Medulla oblongata (tissue), 1 donor: ENCODE measurements around the gene PDGFB.
A peak's percentile ranks its signal among the peaks of the same experiment; 100 is the strongest.

Experiments used
- DNase-seq: peaks from one replicate; pipeline ENCODE4 v3.0.0-alpha.2; 2015; ENCODE audit errors: extremely low spot score

PDGFB gene

DNA sequence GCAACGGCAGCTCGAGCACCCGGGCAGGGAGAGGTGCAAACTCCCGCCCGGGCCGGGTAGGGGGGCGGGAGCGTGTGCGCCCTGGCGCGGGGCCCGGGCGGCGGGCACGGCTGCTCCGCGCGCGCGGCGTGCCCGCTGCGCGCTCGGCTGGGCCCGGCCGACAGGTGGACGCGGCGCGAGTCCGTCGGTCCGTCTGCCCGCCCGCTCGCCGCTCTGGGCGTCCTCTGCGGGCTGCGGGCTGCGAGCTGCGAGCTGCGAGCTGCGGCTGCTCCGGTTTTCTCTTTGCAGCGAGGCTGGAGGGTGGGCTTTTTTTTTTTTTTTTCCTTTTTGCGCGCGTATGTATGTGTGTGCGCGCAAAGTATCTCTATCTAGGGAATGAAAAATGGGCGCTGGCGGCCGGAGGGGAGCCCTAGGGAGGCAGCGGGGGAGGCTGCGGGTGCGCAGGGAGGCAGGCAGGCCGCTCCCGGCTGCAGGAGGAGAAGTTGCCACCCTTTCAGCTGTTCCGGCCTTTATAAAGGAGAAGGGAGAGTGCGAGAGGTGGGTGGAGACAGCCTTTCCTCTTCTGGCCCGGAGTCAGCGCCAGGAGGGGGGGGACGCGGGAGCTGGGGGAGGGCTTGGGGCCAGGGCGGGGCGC is at the start of gene PDGFB:
Gene PDGFB (minus strand): TSS at position 487 of the 634 bp plus-strand sequence. CDS start 1,019 bp downstream, outside the sequence.
- peak; percentile 64 for DNase-seq

DNA sequence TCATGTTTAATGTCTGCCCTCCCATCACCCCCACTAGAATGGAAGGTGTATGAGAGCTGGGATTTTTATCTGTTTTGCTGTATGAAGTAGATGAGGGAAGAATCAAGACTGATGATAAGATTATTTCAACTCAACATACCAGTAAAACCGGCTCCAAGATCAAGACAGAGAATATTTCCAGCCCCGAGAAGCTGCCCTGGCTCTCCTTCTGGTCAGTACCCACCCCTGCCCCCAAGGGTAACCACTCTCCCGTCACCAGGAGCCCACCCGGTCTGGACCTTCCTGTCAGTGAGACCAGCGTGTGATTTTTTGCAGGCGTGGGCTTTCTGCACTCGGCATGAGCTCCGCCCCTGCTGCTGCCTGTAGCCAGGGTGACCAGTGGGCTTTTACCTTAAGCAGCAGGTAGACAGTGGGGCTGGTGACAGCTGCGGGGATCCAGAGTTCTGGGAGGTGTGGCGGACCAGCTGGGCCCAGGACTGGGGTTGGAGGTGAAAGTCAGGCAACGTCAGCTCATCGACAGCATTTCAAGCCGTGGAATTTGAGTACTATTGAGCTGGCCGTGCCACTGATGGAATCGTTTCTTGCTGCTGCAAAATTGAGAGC is 49.1 kb upstream of the PDGFB start:
- no peak for DNase-seq

DNA sequence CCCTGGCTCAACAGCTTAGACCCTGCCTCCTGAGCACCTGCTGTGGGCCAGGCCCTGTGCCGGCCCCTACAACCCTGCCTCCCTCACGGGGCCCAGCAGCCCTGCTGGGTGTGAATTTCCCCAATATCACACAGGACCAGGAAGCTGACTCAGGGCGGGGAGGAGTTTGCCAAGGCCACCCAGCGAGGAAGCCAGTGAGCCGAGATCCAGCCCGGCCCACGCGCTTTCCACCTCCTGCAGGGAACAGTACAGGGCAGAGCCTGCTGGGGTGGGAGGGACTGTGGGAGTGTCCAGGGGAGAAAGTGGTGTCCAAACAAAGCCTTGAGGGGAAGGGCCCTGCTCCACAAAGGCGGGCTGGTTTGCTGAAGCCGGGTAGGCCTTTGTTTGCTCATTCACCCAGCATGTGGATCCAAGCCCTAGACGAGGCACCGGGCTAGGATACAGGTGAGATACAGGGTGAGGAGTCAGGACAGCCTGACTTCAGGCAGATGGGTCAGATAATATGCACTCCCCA is 47.8 kb upstream of the PDGFB start:
- DNase-seq = peak; percentile 74

DNA sequence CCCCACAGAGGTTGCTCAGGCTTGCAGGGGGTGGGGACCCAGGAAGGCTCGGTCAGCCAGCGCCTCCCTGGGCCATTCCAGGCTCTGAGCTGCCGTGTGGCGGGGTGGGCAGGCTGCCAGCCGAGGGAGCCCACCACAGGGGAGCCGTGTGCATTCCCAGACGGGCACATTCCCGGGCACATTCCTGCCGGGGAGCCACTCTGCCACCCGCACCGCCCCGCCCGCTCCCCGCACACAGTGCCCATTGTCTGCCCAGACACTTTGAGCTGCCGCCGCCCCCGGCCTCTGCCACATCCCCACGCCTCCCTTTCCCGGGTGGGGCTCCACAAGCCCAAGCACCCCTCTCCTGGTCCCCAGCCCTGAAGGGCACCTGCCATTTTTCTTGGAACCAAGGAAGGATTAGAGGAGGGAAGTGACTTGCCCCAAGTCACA is 47.3 kb upstream of the PDGFB start:
- no peak for DNase-seq

DNA sequence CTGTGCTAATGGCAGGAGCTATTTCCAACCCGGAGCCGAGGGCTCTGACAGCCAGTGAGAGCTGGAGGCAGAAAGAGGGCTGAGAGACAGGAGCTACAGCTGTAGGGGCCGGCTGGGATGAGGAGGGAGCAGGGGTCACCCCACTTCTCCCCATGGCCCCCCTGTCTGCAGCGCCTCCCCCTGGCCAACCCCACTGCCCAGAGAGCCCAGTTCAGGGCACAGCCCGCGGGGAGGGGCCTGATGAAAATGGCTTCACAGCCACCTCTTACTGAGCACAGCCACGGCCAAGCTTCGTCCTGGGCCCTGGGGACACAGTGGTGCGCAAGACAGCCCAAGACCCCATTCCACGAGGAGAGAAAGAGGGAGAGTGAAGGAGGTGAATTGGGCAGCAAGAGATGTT is 46.7 kb upstream of the PDGFB start:
- no peak for DNase-seq

DNA sequence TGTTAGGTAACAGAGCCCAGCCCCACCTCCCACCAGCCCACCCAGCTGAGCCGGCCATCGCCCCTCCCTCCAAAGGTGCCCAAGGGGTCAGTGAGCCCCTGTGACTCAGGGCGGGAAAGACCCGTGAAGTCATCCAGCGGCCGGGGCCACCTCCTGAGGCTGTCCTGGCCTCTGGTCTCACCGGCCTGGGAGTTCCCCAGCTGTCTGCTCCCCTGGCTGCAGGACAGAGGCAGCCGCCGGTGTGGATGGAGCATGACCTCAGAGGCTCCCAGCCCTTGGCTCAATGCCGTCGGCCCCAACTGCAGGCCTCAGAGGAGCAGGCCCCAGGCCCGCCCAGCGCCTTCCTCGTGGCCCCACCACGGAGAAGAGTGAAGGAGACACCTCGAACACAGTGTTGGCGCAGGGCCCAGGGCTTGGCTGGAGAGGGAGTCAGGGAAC is 46.0 kb upstream of the PDGFB start:
- DNase-seq = no peak

DNA sequence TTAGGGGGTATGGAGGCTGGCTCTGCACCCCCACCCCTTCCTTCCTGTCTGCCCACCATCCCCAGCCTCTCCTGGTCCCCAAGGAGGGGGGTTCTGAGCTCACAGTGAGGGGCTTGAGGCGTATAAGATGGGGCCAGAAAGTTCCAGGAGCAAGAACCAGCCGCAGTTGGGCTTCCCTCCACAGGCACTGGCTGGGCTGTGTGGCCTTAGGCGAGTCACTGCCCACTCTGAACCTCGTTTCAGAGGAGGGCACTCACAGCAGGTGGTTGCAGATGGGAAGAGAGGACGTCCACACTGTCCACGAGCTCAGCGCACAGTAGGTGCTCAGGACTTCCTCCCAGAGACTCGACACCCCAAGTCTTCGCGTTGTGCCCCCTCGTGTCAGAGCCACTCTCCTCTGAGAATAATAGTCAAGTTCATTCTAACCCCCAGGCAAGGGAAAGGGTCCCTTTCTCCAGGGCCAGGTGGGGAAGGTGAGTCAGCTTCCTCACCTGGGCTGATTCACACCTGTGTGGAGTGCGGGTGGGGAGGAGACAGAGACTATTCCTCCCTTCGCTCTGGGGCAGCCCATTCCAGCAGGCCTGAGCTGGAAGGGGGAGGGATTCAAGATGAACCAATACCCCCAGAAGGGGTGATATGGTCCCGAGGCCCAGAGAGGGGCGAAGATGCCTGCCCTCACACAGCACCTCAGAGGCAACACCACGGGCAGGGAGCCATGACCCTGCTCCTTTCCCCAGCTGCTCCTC is 45.4 kb upstream of the PDGFB start:
- no peak for DNase-seq

DNA sequence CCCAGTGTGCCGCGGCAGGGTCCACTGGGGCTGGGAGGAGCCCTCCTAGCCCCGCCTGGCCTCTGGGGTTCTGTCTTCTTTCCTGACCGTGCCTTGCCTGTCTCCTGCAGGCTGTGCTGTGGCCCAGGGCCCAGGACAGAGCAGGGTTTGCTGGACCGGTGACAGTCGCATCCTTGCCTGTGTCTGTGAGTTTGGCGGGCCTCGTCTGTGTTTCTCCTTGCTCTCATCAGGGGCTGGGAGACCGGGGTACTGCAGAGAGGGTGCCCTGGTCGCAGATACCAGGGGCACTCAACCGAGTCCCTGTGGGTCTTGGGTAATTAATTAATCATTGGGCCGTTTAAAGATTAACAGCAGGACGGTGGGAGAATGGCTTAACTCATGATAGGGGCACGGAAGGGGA is 44.8 kb upstream of the PDGFB start:
- no peak for DNase-seq

DNA sequence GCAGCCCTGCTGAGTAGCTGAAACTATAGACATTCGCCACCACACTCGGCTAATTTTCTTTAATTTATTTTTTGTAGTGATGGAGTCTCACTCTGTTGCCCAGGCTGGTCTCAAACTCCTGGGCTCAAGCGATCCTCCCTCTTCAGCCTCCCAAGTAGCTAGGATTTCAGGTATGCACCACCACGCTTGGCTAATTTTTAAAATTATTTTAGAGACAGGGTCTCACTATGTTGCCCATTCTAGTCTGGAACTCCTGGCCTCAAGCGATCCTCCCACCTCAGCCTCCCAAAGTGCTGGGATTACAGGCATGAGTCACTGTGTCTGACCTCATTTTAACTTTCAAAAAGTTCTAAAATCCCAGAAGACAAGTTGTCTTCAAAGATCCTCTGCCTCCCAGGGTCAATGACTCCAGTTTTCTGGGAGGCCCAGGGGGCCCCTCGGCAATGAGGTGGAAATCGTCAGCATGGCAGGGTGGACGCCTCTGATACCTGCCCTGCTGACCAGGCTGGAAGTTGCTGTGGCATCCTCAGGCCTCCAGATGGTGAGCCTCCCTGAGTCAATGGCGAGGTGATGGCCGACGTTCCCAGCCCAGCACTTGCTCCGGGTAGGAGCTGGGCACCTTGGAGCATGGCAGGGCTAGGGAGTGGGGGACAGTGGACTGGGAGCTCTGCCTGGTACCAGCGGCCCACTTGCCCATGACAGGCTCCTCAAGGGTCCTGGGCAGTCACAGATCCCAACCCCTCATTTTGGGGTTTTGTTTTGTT is 43.5 kb upstream of the PDGFB start:
- no peak for DNase-seq

DNA sequence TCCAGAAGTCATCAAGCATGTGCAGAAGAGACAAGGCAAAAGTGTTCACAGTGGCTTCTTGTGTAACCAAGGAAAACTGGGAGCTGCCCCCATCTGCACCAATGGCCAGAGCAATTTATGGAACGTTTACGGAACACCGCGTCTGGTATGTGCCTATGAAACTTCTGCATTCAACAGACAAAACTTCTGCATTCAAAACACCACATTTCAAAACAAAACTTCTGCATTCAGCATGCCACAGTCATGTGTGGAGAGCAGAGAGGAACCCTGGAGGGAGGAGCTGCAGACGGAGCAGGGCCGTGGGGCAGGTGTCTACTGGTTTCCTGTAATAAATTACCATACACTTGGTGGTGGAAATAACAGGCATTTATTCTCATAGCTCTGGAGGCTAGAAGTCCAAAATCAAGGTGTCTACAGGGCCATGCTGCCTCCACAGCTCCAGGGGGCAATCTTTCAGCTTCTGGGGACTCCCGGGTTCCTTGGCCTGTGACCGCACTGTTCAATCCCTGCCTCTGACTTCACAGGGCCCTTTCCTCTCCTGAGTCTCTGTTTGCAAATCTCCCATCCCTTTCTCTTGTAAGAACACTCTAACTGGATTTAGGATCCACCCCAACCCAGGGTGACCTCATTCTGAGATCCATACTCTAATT is 42.4 kb upstream of the PDGFB start:
- DNase-seq = peak; percentile 87

DNA sequence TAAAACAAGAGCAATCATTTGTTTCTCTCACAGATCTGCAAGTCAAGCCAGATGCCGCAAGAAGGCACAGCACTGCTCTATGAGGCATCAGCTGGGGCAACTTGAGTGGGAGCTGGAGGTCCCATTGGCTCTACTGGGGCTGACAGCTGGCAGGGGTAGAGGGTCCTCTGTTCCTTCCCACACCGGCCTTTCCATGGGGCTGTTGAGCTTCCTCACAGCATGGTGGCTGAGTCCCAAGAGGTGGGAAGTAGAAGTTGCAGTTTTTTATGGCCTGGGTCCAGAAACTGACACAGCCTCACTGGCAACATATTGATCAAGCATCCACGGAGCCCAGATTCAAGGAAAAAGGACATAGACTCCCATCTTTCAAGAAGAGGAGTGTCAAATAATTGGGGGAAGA is 40.2 kb upstream of the PDGFB start:
- no peak for DNase-seq

DNA sequence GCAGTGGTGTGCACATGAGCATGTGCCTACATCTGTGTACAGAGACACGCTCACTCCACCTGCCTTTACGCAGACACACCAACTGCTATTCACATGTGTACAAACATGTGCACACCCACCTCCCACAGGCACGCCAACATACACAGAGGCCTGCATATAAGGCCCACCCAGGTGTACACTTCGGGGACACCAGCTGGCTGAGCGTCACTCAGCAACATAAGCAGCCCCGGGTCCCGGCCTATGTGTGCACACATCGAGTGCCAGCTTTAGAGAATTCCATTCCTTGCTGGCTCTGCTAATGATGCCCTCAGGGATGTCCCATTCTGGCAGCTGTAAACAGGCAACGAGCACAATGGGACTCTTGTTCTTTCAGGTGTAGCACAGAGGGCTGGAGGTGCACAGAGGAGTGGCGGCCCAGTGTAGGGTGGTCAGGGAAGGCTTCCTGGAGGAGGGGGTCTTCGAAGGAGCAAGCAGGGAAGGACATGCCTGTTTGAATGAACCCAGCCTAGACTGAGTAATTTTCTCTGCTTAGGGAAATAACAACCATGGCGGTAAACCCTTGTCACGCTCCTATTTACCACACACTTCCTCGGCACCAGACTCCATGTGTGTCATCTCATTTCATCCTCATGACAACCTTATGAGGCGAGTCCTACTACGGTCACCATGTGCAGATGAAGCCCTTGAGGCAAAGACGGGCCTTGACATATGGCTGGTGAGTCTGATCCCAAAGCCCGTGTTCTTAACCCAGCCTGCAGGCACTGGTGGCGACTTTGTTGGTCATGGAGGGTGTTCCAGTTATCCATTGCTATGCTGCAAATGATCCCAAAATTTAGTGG is 39.6 kb upstream of the PDGFB start:
- no peak for DNase-seq

DNA sequence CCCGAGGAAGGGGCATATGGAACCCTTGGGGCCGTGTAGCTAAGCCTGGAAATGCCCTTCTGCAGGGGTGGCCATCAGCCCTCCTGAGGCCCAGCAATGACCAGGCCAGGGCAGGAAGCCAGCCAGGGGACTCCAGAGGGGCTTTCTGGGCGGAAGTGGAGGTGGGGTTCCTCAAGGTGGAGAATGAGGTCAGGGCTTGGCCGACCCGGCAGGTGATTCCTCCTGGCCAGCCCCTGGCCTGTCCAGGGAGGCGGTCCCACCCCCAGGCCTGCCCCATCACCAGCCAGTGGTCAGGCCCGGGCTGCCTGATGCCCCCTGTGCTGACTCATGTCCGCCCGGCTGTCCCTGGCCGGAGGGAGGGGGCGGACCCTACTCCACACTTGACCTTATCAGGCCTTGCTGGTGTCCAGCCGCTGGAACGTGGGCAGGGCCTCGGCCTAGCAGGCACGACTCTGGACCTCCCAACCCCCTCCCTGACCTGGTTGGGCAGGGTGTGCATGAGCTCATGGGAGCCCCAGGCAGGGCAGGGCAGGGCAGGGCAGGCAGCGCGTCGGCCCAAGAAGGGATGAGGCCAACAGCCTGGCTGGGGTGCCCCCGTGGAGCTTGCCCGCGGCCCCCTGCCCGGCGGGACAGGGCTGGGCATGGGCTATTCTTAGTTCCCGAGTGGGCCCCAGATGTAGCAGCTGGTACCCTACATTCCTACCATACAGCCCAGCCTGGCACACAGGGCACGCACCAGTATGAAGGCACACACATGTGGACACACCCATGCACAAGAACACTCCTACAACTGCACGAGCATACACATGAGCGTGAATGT is 38.8 kb upstream of the PDGFB start:
- peak; percentile 74 for DNase-seq

DNA sequence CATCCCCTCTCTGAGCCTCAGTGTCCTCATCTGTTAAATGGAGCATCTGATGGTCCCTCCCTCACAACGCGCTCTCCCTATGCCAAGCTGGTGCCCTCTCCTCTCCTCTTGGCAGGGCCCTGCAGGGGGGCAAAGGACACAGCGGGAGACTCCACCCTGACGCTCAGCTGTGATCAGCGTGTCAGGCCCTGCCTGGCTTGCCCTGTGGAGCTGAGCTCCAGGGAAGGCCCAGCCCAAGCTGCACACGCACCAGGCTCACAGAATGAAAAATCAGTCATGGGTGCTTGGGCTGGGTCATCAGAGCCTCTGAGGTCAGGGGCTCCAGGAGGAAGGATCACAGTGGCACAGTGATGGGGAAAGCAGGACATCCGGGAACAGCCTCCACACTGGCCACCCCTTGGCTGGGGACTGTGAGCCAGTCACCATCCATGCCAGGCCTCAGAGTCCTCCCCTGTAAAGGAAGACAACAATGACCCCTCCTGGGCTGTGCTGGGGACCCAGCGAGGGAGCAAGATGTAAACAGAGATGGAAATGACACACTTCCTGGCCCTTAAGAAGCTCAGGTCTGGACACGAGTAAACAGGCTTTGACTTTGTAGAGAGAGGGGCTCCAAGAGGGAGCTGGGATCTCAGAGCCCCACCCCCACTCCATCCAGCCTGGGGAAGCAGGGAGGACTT is 38.0 kb upstream of the PDGFB start:
- no peak for DNase-seq

DNA sequence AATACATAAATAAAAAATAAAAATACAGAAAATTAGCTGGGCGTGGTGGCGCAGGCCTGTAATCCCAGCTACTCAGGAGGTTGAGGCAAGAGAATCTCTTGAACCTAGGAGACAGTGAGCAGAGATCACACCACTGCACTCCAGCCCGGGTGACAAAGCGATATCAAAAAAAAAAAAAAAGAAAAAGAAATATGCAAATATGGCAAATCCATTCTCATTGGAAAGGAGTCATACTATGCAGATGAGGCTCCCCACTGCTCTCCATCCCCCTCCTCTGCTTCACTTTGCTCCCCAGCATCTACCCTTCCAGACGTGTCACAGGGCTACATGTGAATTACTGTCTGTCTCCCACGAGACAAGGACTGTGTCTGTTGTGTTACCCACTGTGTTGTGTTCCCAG is 36.3 kb upstream of the PDGFB start:
- DNase-seq = no peak

DNA sequence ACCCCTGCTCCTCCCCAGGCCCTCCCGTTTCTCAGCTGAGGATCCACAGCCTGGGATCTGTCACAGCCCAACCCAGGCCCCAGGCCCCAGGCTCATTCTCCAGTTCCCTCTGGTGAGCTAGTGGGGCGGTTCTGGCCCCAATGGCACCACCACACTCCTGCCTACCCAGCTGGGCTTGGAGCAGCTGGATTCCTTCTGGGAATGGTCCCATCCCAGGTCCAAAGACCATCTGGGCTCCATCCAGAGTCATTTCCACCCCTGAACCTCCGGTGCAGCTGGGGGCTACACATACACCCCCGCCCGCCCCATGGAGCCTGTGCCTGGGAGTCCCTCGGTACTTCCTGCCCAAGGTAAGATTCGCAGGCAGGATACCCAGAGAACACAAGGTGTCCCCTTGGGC is 35.5 kb upstream of the PDGFB start:
- DNase-seq = no peak

DNA sequence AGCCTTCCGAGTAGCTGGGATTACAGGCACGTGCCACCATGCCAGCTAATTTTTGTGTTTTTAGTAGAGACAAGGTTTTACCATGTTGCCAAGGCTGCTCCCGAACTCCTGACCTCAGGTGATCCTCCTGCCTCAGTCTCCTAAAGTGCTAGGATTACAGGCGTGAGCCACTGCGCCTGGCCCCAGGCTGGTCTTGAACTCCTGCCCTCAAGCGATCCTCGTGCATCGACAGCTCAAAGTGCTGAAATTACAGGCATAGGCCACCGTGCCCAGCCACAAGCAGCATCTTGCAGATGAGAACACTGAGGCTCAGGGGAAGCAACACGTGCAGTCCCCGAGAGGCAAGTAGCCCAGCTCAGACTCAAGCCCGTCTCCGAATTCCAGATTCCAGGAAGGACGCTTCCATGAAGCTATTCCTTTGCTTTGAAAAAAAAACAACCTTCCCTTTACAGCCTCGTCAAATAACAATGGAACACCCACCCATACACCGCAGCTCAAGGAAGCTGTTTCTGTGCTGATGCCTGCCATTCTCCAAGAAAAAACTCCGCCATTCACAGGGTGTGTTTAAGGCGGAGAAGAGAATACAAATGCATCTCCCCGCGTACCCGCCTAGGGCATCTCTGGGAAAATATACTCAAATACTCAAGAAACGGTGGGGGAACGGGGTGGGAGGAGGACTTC is 34.5 kb upstream of the PDGFB start:
- no peak for DNase-seq

DNA sequence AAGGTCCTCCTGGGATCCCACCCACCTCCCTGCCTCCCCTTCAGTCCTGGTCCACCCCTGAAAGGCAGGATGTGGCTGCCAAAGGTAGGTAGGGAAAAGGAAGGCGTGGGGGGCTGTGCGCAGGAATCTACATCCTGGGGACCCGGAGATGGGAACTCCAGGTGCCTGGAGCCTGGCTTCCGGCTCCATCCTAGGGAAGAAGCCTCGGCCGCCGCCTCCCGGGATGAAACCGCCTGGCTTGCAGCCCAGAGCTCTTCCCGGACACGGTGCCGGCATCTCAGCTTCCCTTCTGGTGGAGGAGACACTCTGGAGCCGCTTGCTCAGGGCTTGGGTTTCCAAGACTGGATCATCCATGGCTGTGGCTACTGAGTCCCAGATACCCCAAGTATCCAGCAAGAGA is 33.3 kb upstream of the PDGFB start:
- DNase-seq = no peak
